Prostate gland (tissue), 2 donors: Measurements from ENCODE around the gene MYADM.

ENCODE experiments used
- POLR2AphosphoS5 ChIP-seq: sonication (generic); formaldehyde crosslinking; IDR thresholded peaks from one replicate; pipeline ENCODE4 v1.6.1; 2017; ENCODE audit warnings: antibody characterized with exemption
- TF ChIP-seq, protein P1 (sequence below), 4 experiments: fragments of 200-600 bp in 2 of 4; fragments of 450-650 bp in 2 of 4; sonication (generic) in 2 of 4; IDR thresholded peaks; 1 replicate in 3 of 4; 2 replicates in 1 of 4; pipeline ENCODE4 v1.5.1; 2016 to 2019; ENCODE audit warnings: antibody characterized with exemption in 4 of 4, mild to moderate bottlenecking in 2 of 4, moderate library complexity in 2 of 4

DNA sequence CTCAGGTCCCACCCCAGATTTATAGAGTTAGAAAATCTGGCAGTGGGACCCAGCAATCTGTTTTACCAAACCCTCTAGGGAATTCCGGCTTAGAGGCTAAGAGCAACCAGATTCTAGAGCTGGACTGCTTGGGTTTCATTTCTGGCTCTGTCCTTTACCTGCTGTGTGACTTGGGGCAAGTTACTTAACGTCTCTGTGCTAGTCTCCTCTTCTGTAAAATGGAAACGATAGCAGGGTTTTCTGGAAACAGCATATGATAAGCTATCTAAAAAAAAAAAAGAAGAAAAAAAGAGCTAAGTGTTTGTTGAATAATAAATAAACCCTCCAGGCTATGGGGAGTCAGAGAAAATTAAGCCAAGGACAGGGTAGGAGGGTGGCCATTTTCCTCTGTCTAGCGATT, 29.8 kb downstream of the MYADM start:
- TF ChIP-seq POLR2AphosphoS5, result no peak
- TF ChIP-seq, protein P1, sequence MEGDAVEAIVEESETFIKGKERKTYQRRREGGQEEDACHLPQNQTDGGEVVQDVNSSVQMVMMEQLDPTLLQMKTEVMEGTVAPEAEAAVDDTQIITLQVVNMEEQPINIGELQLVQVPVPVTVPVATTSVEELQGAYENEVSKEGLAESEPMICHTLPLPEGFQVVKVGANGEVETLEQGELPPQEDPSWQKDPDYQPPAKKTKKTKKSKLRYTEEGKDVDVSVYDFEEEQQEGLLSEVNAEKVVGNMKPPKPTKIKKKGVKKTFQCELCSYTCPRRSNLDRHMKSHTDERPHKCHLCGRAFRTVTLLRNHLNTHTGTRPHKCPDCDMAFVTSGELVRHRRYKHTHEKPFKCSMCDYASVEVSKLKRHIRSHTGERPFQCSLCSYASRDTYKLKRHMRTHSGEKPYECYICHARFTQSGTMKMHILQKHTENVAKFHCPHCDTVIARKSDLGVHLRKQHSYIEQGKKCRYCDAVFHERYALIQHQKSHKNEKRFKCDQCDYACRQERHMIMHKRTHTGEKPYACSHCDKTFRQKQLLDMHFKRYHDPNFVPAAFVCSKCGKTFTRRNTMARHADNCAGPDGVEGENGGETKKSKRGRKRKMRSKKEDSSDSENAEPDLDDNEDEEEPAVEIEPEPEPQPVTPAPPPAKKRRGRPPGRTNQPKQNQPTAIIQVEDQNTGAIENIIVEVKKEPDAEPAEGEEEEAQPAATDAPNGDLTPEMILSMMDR (IDR thresholded peaks at IDR 0.05), result no peak
